OCI-LY7 (cell line): ENCODE data around the gene FOXI1. TPM values are rescaled to one million over a fixed set of nuclear protein-coding genes. Genes with fewer than 3 reads are reported as not detected.

Experiments
- BruUV-seq: library from RNA; stranded (reverse); fragments of 400-500 nt; replicated peaks from 2 replicates; lab custom pipeline; 2021; lab: Mats Ljungman, UMichigan
- CTCF ChIA-PET: fragments of 300-600 bp; sonication (Branson Sonifier 250); formaldehyde crosslinking; loops from one replicate; lab custom pipeline; 2022; ENCODE audit warnings: antibody characterized with exemption; ENCODE audit not compliant: unreplicated experiment; lab: Charles Lee
- POLR2A ChIA-PET: fragments of 300-600 bp; sonication (Branson Sonifier 250); formaldehyde crosslinking; loops from one replicate; lab custom pipeline; 2022; ENCODE audit warnings: antibody characterized with exemption; lab: Charles Lee
- DNase-seq: peaks from one replicate; pipeline ENCODE4 v3.0.0-alpha.2; 2015; ENCODE audit warnings: low spot score
- H2AFZ ChIP-seq: fragments of 200-600 bp; sonication (generic), shearing (Covaris generic); 2 replicates; pipeline ENCODE4 v1.6.1; 2014; ENCODE audit warnings: mild to moderate bottlenecking, antibody characterized with exemption, low read length, moderate library complexity
- H3K27ac ChIP-seq: fragments of 200-600 bp; sonication (generic); 2 replicates; pipeline ENCODE4 v1.5.1; 2014; ENCODE audit warnings: mixed run types, low read depth, mild to moderate bottlenecking, moderate library complexity, low read length, inconsistent platforms; ENCODE audit not compliant: poor library complexity, severe bottlenecking
- H3K36me3 ChIP-seq: fragments of 200-600 bp; sonication (generic); 2 replicates; pipeline ENCODE4 v1.6.1; 2014; ENCODE audit warnings: mild to moderate bottlenecking, antibody characterized with exemption, low read length, moderate library complexity, mixed read lengths; ENCODE audit not compliant: insufficient read depth
- H3K4me1 ChIP-seq: fragments of 200-600 bp; sonication (generic); 2 replicates; pipeline ENCODE4 v1.5.1; 2014; ENCODE audit warnings: mild to moderate bottlenecking, low read length; ENCODE audit not compliant: insufficient read depth, poor library complexity, severe bottlenecking
- H3K4me2 ChIP-seq: fragments of 200-600 bp; sonication (generic); 2 replicates; pipeline ENCODE4 v1.6.1; 2014; ENCODE audit warnings: mild to moderate bottlenecking, low read length
- H3K4me3 ChIP-seq: fragments of 200-600 bp; sonication (generic); 2 replicates; pipeline ENCODE4 v1.5.1; 2014; ENCODE audit warnings: mild to moderate bottlenecking, low read depth, low read length; ENCODE audit not compliant: poor library complexity, severe bottlenecking
- H3K79me2 ChIP-seq: fragments of 200-600 bp; sonication (generic); 2 replicates; pipeline ENCODE4 v1.6.1; 2016; ENCODE audit warnings: low read depth, mild to moderate bottlenecking, low read length, moderate library complexity, mixed read lengths; ENCODE audit not compliant: insufficient read depth
- H3K9me2 ChIP-seq: fragments of 200-600 bp; sonication (generic); 2 replicates; pipeline ENCODE4 v1.6.1; 2016; ENCODE audit warnings: mild to moderate bottlenecking, low read length, mixed read lengths; ENCODE audit not compliant: insufficient read depth
- H3K9me3 ChIP-seq: fragments of 200-600 bp; sonication (generic); 2 replicates; pipeline ENCODE4 v1.6.1; 2014; ENCODE audit warnings: mild to moderate bottlenecking, mixed run types, low read length, mixed read lengths
- H4K20me1 ChIP-seq: fragments of 200-600 bp; sonication (generic); 2 replicates; pipeline ENCODE4 v1.6.1; 2014; ENCODE audit warnings: mild to moderate bottlenecking, antibody characterized with exemption, low read length, moderate library complexity, mixed read lengths; ENCODE audit not compliant: insufficient read depth
- EZH2phosphoT487 ChIP-seq: fragments of 200-600 bp; sonication (generic); IDR thresholded peaks from 2 replicates; pipeline ENCODE4 v1.6.1; 2018; ENCODE audit warnings: low read depth, borderline replicate concordance, mild to moderate bottlenecking, mixed run types, antibody characterized with exemption, low read length, moderate library complexity, mixed read lengths
- intact Hi-C: fragments of 100-400 bp; cut with micrococcal nuclease; formaldehyde crosslinking; loops from one replicate; pipeline ENCODE4 v1.10.0; 2022; ENCODE audit not compliant: unreplicated experiment
- total RNA-seq, 2 experiments: library from RNA; depleted of rRNA in 1 of 2; stranded (reverse); fragments of >200 nt in 1 of 2; shearing (Covaris generic) in 1 of 2; gene quantifications; 2 replicates each; pipeline ENCODE4 v1.2.3, GENCODE V29; 2014 to 2022
- TF ChIP-seq, protein P1 (sequence below): fragments of 200-600 bp; sonication (generic); conservative IDR thresholded peaks from 2 replicates; pipeline ENCODE4 v1.5.1; 2014; ENCODE audit warnings: mild to moderate bottlenecking, antibody characterized with exemption, low read length, moderate library complexity, mixed read lengths

FOXI1 gene
- total RNA-seq, 2 experiments from 2014 or later = not detected

GRCh38 chr5:170154744-170155143 is 49.0 kb downstream of the FOXI1 start:
- peak overlapping the region; percentile 42 for H3K4me2 ChIP-seq
- H3K36me3 ChIP-seq = no peaks in the 10 kb centered on the region
- H3K4me1 ChIP-seq = peaks cover 15% of the 10 kb centered on the region
- no peak overlapping the region for H3K27ac ChIP-seq
- POLR2A ChIA-PET = interaction anchor here (1.6 kb wide), 1 partner anchor 12 kb away, joined by 5 read pairs; no protein-coding TSS in a partner anchor
- H3K9me2 ChIP-seq = no peaks in the 10 kb centered on the region
- BruUV-seq = no TSS peak
- TF ChIP-seq, protein P1, sequence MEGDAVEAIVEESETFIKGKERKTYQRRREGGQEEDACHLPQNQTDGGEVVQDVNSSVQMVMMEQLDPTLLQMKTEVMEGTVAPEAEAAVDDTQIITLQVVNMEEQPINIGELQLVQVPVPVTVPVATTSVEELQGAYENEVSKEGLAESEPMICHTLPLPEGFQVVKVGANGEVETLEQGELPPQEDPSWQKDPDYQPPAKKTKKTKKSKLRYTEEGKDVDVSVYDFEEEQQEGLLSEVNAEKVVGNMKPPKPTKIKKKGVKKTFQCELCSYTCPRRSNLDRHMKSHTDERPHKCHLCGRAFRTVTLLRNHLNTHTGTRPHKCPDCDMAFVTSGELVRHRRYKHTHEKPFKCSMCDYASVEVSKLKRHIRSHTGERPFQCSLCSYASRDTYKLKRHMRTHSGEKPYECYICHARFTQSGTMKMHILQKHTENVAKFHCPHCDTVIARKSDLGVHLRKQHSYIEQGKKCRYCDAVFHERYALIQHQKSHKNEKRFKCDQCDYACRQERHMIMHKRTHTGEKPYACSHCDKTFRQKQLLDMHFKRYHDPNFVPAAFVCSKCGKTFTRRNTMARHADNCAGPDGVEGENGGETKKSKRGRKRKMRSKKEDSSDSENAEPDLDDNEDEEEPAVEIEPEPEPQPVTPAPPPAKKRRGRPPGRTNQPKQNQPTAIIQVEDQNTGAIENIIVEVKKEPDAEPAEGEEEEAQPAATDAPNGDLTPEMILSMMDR = no peak
- no peak for TF ChIP-seq EZH2phosphoT487
- no peaks in the 10 kb centered on the region for H3K9me3 ChIP-seq
- H3K4me3 ChIP-seq = no peak overlapping the region
- CTCF ChIA-PET = no interaction called here
- intact Hi-C loops = no loop called here
- H2AFZ ChIP-seq = peak overlapping the region; percentile 22; the same call in 1 of the 2 replicates
- H4K20me1 ChIP-seq = no peaks in the 10 kb centered on the region
- H3K79me2 ChIP-seq = no peaks in the 10 kb centered on the region
- DNase-seq = no peak

DNA sequence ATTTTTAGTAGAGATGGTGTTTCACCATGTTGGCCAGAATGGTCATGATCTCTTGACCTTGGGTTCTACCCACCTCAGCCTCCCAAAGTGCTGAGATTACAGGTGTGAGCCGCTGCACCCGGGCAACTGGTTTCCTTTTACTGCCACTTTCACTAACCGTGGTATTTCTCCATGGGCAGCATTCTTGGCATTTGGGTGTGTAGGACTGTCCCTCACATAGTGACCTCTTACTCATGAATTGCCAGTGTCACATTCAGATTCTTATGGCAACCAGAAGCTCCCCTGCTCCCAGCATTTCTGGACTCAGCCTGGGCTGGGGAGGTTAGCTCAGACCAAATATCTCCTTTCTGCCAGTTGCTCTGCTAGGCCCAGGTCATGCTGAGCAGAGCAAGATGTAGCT is 50.1 kb downstream of the FOXI1 start:
- H4K20me1 ChIP-seq = no peaks in the 10 kb centered on the region
- no peak overlapping the region for H3K27ac ChIP-seq
- intact Hi-C loops = no loop called here
- H3K4me2 ChIP-seq = no peak overlapping the region
- H3K4me3 ChIP-seq = no peak overlapping the region
- no peak for TF ChIP-seq EZH2phosphoT487
- TF ChIP-seq, protein P1 = no peak
- POLR2A ChIA-PET = interaction anchor here (0.7 to 1.6 kb wide), 4 partner anchors 11 to 1535 kb away, joined by 3 to 5 read pairs (median 4); no protein-coding TSS in a partner anchor
- H3K79me2 ChIP-seq = no peaks in the 10 kb centered on the region
- CTCF ChIA-PET = no interaction called here
- no peaks in the 10 kb centered on the region for H3K9me2 ChIP-seq
- peaks cover 15% of the 10 kb centered on the region for H3K4me1 ChIP-seq
- no peaks in the 10 kb centered on the region for H3K36me3 ChIP-seq
- no TSS peak for BruUV-seq
- H3K9me3 ChIP-seq = no peaks in the 10 kb centered on the region
- no peak overlapping the region for H2AFZ ChIP-seq
- no peak for DNase-seq

DNA sequence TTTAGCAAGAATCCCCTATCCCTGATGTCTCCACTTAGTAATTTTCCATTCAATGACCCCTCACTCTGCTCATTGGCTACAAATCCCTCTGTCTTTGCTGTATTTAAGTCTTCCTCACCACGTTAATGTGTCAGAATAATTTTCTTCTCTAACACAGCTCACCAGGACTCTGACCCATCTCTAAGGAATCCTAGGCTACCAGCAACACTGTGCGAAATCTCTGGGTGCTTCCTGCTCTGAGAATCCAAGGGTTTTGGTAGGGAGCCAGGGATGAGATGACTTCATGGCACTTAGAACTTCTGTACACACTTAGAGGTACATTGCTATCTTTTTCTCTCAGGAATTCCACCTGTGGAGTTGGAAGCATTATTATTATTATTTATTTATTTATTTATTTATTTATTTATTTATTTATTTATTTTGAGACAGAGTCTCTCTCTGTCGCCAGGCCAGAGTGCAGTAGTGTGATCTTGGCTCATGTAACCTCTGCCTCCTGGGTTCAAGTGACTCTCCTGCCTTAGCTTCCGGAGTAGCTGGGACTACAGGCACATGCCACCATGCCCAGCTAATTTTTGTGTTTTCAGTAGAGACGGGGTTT is 53.5 kb downstream of the FOXI1 start:
- no peak overlapping the region for H3K4me2 ChIP-seq
- intact Hi-C loops = no loop called here

More for the DNA sequence above, 53.5 kb downstream of the FOXI1 start:
- no peak overlapping the region for H3K4me3 ChIP-seq
- no peaks in the 10 kb centered on the region for H3K9me3 ChIP-seq
- POLR2A ChIA-PET = no interaction called here
- H3K36me3 ChIP-seq = no peaks in the 10 kb centered on the region
- H3K27ac ChIP-seq = no peak overlapping the region
- no peak for DNase-seq
- H3K9me2 ChIP-seq = no peaks in the 10 kb centered on the region
- TF ChIP-seq, protein P1 = no peak
- TF ChIP-seq EZH2phosphoT487 = no peak
- CTCF ChIA-PET = no interaction called here
- H2AFZ ChIP-seq = no peak overlapping the region
- no peaks in the 10 kb centered on the region for H4K20me1 ChIP-seq
- peaks cover 15% of the 10 kb centered on the region for H3K4me1 ChIP-seq
- H3K79me2 ChIP-seq = no peaks in the 10 kb centered on the region
- BruUV-seq = no TSS peak
